GM21723 (cell line): ENCODE results near the gene CD164.

Experiments
- ATAC-seq: cut with Tn5 transposase; IDR thresholded peaks from one replicate; pipeline ENCODE4 v1.9.1; 2021; ENCODE audit warnings: mild to moderate bottlenecking, moderate library complexity; ENCODE audit not compliant: unreplicated experiment

Gene CD164

GRCh38 chr6:109381747-109382575 is at the start of gene CD164:
Gene CD164 (minus strand): TSS chr6:109382467. CDS start chr6:109382378, 89 bp downstream.
- ATAC-seq, result peak; percentile 50

GRCh38 chr6:109429496-109429895 is 47.2 kb upstream of the CD164 start:
- ATAC-seq, result no peak

GRCh38 chr6:109428889-109429477 is 46.7 kb upstream of the CD164 start:
- no peak for ATAC-seq

GRCh38 chr6:109424946-109425345 is 42.7 kb upstream of the CD164 start:
- no peak for ATAC-seq

GRCh38 chr6:109421184-109421583 is 38.9 kb upstream of the CD164 start:
- no peak for ATAC-seq

- no peak for ATAC-seq
Observed at GRCh38 chr6:109420751-109421150, 38.5 kb upstream of the CD164 start.

GRCh38 chr6:109417646-109418045 is 35.4 kb upstream of the CD164 start:
- no peak for ATAC-seq

GRCh38 chr6:109411034-109411433 is 28.8 kb upstream of the CD164 start:
- no peak for ATAC-seq

GRCh38 chr6:109406196-109406595 is 23.9 kb upstream of the CD164 start:
- ATAC-seq, result no peak

- no peak for ATAC-seq
Observed at GRCh38 chr6:109397020-109397419, 14.8 kb upstream of the CD164 start.

- ATAC-seq, result no peak
Observed at GRCh38 chr6:109396046-109396718, 13.9 kb upstream of the CD164 start.

GRCh38 chr6:109393886-109394281 is 11.6 kb upstream of the CD164 start:
- ATAC-seq, result no peak

GRCh38 chr6:109393157-109393885 is 11.1 kb upstream of the CD164 start:
- no peak for ATAC-seq

GRCh38 chr6:109389650-109390274 is 7.5 kb upstream of the CD164 start:
- ATAC-seq, result no peak

- no peak for ATAC-seq
Observed at GRCh38 chr6:109388265-109388664, 6.0 kb upstream of the CD164 start.

GRCh38 chr6:109383438-109383940 is 1.2 kb upstream of the CD164 start:
- no peak for ATAC-seq

- peak; percentile 70 for ATAC-seq
Observed at GRCh38 chr6:109382576-109383437, 540 bp upstream of the CD164 start.

GRCh38 chr6:109381061-109381746 is 1.1 kb downstream of the CD164 start:
- peak; percentile 1 for ATAC-seq

- no peak for ATAC-seq
Observed at GRCh38 chr6:109379711-109380110, 2.6 kb downstream of the CD164 start.
